ENCODE results near the gene ZNF444.
A peak's percentile ranks its signal among the peaks of the same experiment; 100 is the strongest.
"Not testable (repeated sequence)": the region's sequence is repeated elsewhere in the genome, so short reads cannot be mapped to it uniquely, and the experiment has no call there.

The ZNF444 gene

GRCh38 chr19:56142087-56142787 lies 1.1 kb downstream of the ZNF444 start:
- Histone ChIP-seq H3K4me3 (peak overlapping the region in 6 of 7 experiments; percentile 38 to 67 (median 53)), H3K27ac (peak overlapping the region in 14 of 21 experiments; percentile 9 to 91 (median 85))

GRCh38 chr19:56142897-56143434 lies 1.9 kb downstream of the ZNF444 start:
- Histone ChIP-seq H3K27ac (peak overlapping the region in 5 of 21 experiments; percentile 0 to 52 (median 38)), H3K4me3 (no peak overlapping the region)

GRCh38 chr19:56144376-56144775 lies 3.3 kb downstream of the ZNF444 start:
- Histone ChIP-seq H3K4me3 (no peak overlapping the region), H3K27ac (no peak overlapping the region)

- Histone ChIP-seq H3K27ac (no peak overlapping the region), H3K4me3 (no peak overlapping the region)
Measured at GRCh38 chr19:56144831-56145230, 3.7 kb downstream of the ZNF444 start.

GRCh38 chr19:56145698-56146097 lies 4.6 kb downstream of the ZNF444 start:
- Histone ChIP-seq H3K27ac (no peak overlapping the region), H3K4me3 (no peak overlapping the region)

- H3K4me3 ChIP-seq = no peak overlapping the region
- no peak overlapping the region for H3K27ac ChIP-seq
Measured at GRCh38 chr19:56146904-56147303, 5.8 kb downstream of the ZNF444 start.

GRCh38 chr19:56147307-56147706 lies 6.2 kb downstream of the ZNF444 start:
- no peak overlapping the region for H3K4me3 ChIP-seq
- no peak overlapping the region for H3K27ac ChIP-seq

GRCh38 chr19:56148096-56148495 lies 7.0 kb downstream of the ZNF444 start:
- no peak overlapping the region for H3K27ac ChIP-seq
- no peak overlapping the region for H3K4me3 ChIP-seq

GRCh38 chr19:56148955-56149655 lies 8.0 kb downstream of the ZNF444 start:
- not testable (repeated sequence) for H3K27ac ChIP-seq, H3K4me3 ChIP-seq

- Histone ChIP-seq H3K27ac (no peak overlapping the region), H3K4me3 (no peak overlapping the region)
Measured at GRCh38 chr19:56149656-56150038, 8.6 kb downstream of the ZNF444 start.

GRCh38 chr19:56150358-56150757 lies 9.3 kb downstream of the ZNF444 start:
- Histone ChIP-seq H3K27ac (no peak overlapping the region), H3K4me3 (no peak overlapping the region)

- Histone ChIP-seq H3K27ac (no peak overlapping the region), H3K4me3 (no peak overlapping the region)
Measured at GRCh38 chr19:56152644-56153043, 11.6 kb downstream of the ZNF444 start.

- Histone ChIP-seq H3K4me3 (no peak overlapping the region), H3K27ac (no peak overlapping the region)
Measured at GRCh38 chr19:56153507-56153906, 12.4 kb downstream of the ZNF444 start.

- Histone ChIP-seq H3K27ac (no peak overlapping the region), H3K4me3 (no peak overlapping the region)
Measured at GRCh38 chr19:56155124-56155687, 14.1 kb downstream of the ZNF444 start.

- Histone ChIP-seq H3K4me3 (no peak overlapping the region), H3K27ac (peak overlapping the region in 5 of 21 experiments; percentile 4 to 39 (median 25))
Measured at GRCh38 chr19:56156768-56157167, 15.7 kb downstream of the ZNF444 start.

- Histone ChIP-seq H3K27ac (no peak overlapping the region), H3K4me3 (no peak overlapping the region)
Measured at GRCh38 chr19:56158170-56158757, 17.2 kb downstream of the ZNF444 start.

- Histone ChIP-seq H3K4me3 (no peak overlapping the region), H3K27ac (no peak overlapping the region)
Measured at GRCh38 chr19:56159009-56159559, 18.0 kb downstream of the ZNF444 start.

GRCh38 chr19:56159622-56160271 lies 18.7 kb downstream of the ZNF444 start:
- Histone ChIP-seq H3K27ac (no peak overlapping the region), H3K4me3 (no peak overlapping the region)

- Histone ChIP-seq H3K27ac (no peak overlapping the region), H3K4me3 (no peak overlapping the region)
Measured at GRCh38 chr19:56161534-56161933, 20.4 kb downstream of the ZNF444 start.

- Histone ChIP-seq H3K27ac (no peak overlapping the region), H3K4me3 (no peak overlapping the region)
Measured at GRCh38 chr19:56162258-56162657, 21.2 kb downstream of the ZNF444 start.

Data from skin epidermis (tissue), 12 donors.